Neural crest cell (in vitro differentiated cells): Measurements from ENCODE around the gene APCS. TPM values are rescaled to one million over a fixed set of nuclear protein-coding genes. Genes with fewer than 3 reads are reported as not detected.

Source experiments
- DNase-seq: peaks from one replicate; pipeline ENCODE4 v3.0.0; 2021; ENCODE audit warnings: low read depth, mixed read lengths, low spot score
- H3K27ac Mint-ChIP-seq: one replicate; pipeline ENCODE4 v1.8.0; 2021; ENCODE audit warnings: mild to moderate bottlenecking, mixed read lengths; ENCODE audit not compliant: unreplicated experiment
- H3K27me3 Mint-ChIP-seq: 2 replicates; pipeline ENCODE4 v1.8.0; 2021; ENCODE audit warnings: low read depth, mild to moderate bottlenecking, mixed read lengths
- H3K36me3 Mint-ChIP-seq: 2 replicates; pipeline ENCODE4 v1.8.0; 2021; ENCODE audit warnings: low read depth, mild to moderate bottlenecking, mixed read lengths
- H3K4me1 Mint-ChIP-seq: 2 replicates; pipeline ENCODE4 v1.8.0; 2021; ENCODE audit warnings: mixed read lengths
- H3K4me3 Mint-ChIP-seq: one replicate; pipeline ENCODE4 v1.8.0; 2021; ENCODE audit warnings: mild to moderate bottlenecking, mixed read lengths
- H3K9me3 Mint-ChIP-seq: 2 replicates; pipeline ENCODE4 v1.8.0; 2021; ENCODE audit warnings: mixed read lengths
- CTCF ChIP-seq: fragments of 200-600 bp; sonication (generic); conservative IDR thresholded peaks from 2 replicates; pipeline ENCODE4 v1.5.0; 2021; ENCODE audit warnings: antibody characterized with exemption, mild to moderate bottlenecking
- long read RNA-seq: library from polyadenylated mRNA; unstranded; transcript quantifications from one replicate; pipeline ENCODE4 v2.0.0, GENCODE V29; 2020
- total RNA-seq: library from RNA; stranded (reverse); gene quantifications from 2 replicates; pipeline ENCODE4 v1.2.1, GENCODE V29; 2021

The APCS gene
- not detected in 2 replicates for total RNA-seq
- long read RNA-seq: 0 reads

GRCh38 chr1:159587461-159587951, at the start of gene APCS:
Gene APCS (plus strand): TSS chr1:159587826. CDS start chr1:159587922, 96 bp downstream.
- Mint-ChIP-seq H3K4me3 (no peak within 1 kb of the TSS), H3K27ac (no peak within 1 kb of the TSS), H3K4me1 (no peaks in the 10 kb centered on the region), H3K36me3 (no peaks in the 10 kb centered on the region), H3K9me3 (peaks cover 16% of the 10 kb centered on the region), H3K27me3 (no peaks in the 10 kb centered on the region)
- no peak for TF ChIP-seq CTCF
- no peak for DNase-seq

GRCh38 chr1:159548126-159548525, 39.5 kb upstream of the APCS start:
- Mint-ChIP-seq H3K4me3 (no peak overlapping the region), H3K9me3 (peaks cover 26% of the 10 kb centered on the region), H3K27ac (no peak overlapping the region), H3K27me3 (no peaks in the 10 kb centered on the region), H3K36me3 (peaks cover 2% of the 10 kb centered on the region), H3K4me1 (no peaks in the 10 kb centered on the region)
- TF ChIP-seq CTCF: no peak
- no peak for DNase-seq

- H3K9me3 Mint-ChIP-seq: peaks cover 30% of the 10 kb centered on the region
- no peaks in the 10 kb centered on the region for H3K27me3 Mint-ChIP-seq
- no peaks in the 10 kb centered on the region for H3K4me1 Mint-ChIP-seq
- no peak overlapping the region for H3K4me3 Mint-ChIP-seq
- peaks cover 8% of the 10 kb centered on the region for H3K36me3 Mint-ChIP-seq
- H3K27ac Mint-ChIP-seq: no peak overlapping the region
- no peak for TF ChIP-seq CTCF
- DNase-seq: no peak
These were observed 33.4 kb upstream of the APCS start for GRCh38 chr1:159554261-159554660.

GRCh38 chr1:159554696-159555095, 32.9 kb upstream of the APCS start:
- TF ChIP-seq CTCF: no peak
- Mint-ChIP-seq H3K27me3 (no peaks in the 10 kb centered on the region), H3K4me1 (no peaks in the 10 kb centered on the region), H3K36me3 (peaks cover 8% of the 10 kb centered on the region), H3K4me3 (no peak overlapping the region), H3K27ac (no peak overlapping the region), H3K9me3 (peaks cover 31% of the 10 kb centered on the region)
- no peak for DNase-seq

- peaks cover 6% of the 10 kb centered on the region for H3K36me3 Mint-ChIP-seq
- peaks cover 23% of the 10 kb centered on the region for H3K9me3 Mint-ChIP-seq
- H3K27ac Mint-ChIP-seq: no peak overlapping the region
- no peak for DNase-seq
- H3K27me3 Mint-ChIP-seq: no peaks in the 10 kb centered on the region
- no peak overlapping the region for H3K4me3 Mint-ChIP-seq
- no peaks in the 10 kb centered on the region for H3K4me1 Mint-ChIP-seq
- no peak for TF ChIP-seq CTCF
These were observed 30.7 kb upstream of the APCS start for GRCh38 chr1:159556931-159557369.

- Mint-ChIP-seq H3K27ac (no peak overlapping the region), H3K4me1 (no peaks in the 10 kb centered on the region), H3K4me3 (no peak overlapping the region), H3K27me3 (no peaks in the 10 kb centered on the region), H3K9me3 (peaks cover 12% of the 10 kb centered on the region), H3K36me3 (no peaks in the 10 kb centered on the region)
- DNase-seq: no peak
- no peak for TF ChIP-seq CTCF
These were observed 27.0 kb upstream of the APCS start for GRCh38 chr1:159560599-159560998.
